NCI-H526 treated with DMSO at 0.1 percent for 48 hours (cell line): ENCODE data around the gene MARCOL.
"Not testable (repeated sequence)": the region's sequence is repeated elsewhere in the genome, so short reads cannot be mapped to it uniquely, and the experiment has no call there.

ENCODE experiments used
- DNase-seq: peaks from one replicate; lab custom pipeline; 2025; lab: John Stamatoyannopoulos, UW

Gene MARCOL

GRCh38 chr5:148267962-148268361, 29.6 kb downstream of the MARCOL start:
- no peak for DNase-seq

GRCh38 chr5:148268566-148268965, 30.2 kb downstream of the MARCOL start, which contains the start of gene SPINK13:
SPINK13 (plus strand) TSS chr5:148268794; CDS start chr5:148270073, 1,279 bp downstream.
- DNase-seq: no peak

GRCh38 chr5:148275129-148275528, 36.8 kb downstream of the MARCOL start:
- not testable (repeated sequence) for DNase-seq

DNA sequence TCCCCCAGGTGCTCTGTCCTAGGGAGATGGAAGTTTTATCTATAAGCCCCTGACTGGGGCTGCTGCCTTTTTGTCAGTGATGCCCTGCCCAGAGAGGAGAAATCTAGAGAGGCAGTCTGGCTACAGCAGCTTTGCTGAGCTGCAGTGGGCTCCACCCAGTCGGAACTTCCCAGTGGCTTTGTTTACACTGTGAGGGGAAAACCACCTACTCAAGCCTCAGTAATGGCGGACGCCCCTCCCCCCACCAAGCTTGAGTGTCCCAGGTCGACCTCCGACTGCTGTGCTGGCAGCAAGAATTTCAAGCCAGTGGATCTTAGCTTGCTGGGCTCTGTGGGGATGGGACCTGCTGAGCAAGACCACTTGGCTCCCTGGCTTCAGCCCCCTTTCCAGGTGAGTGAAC, 42.6 kb downstream of the MARCOL start:
- DNase-seq: not testable (repeated sequence)

GRCh38 chr5:148281336-148281735, 43.0 kb downstream of the MARCOL start:
- DNase-seq: not testable (repeated sequence)

DNA sequence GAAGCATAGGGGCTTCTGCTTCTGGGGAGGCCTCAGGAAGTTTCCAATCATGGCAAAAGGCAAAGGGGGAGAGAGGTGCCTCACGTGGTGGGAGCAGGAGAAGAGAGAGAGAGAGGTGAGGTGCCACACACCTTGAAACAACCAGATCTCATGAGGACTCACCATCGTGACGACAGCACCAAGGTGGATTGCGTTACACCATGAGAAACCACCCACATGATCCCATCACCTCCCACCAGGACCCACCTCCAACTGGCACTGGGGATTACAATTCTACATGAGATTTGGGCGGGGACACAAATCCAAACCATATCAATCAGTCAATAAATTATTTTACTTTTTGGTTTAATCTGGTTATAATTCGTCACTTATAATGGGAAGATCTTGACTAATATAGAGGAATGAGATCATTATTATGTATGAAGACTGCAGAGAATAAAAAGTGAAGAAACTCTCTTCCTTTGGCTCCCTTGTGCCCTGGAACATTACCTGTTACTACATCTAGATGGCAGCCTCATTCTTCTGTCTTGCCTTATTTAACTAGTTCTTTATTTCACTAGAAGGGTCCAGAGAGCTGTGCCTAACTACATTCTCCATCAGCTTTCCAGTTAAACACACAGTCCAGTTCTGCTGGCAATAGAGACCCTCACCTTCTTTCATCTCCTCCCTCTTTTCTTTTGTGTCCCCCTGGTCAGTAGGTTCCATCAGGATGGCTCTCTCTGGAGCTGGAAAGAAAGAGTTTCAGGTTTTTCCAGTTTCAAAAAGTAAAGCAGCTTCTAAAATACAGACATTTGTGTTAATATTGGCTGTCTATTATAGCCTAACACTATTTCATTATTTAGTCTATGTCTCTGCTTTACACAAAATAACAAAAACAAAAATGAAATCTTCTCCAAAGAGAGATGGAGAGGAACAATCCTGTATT, 52.2 kb downstream of the MARCOL start:
- peak; percentile 6 for DNase-seq
